ENCODE results near the gene KIAA1671.

GRCh38 chr22:25196326-25196725, 243.8 kb downstream of the KIAA1671 start:
- TF ChIP-seq POLR2A (IDR thresholded peaks at IDR 0.05) = no peak
- TF ChIP-seq CTCF (IDR thresholded peaks at IDR 0.05) = no peak
